ENCODE data around the gene GTF2F2. TPM values are rescaled to one million over a fixed set of nuclear protein-coding genes. Genes with fewer than 3 reads are reported as not detected.

Gene GTF2F2
- total and polyA plus RNA-seq, 2 experiments from 2014 or later: 15.5 to 21.3 TPM

GRCh38 chr13:45109102-45109720, 11.1 kb upstream of the GTF2F2 start:
- Histone ChIP-seq H3K4me3 (no peak overlapping the region), H3K9me3 (ENCODE audit: low read depth) (no peaks in the 10 kb centered on the region), H3K36me3 (no peaks in the 10 kb centered on the region), H3K27ac (no peak overlapping the region), H3K27me3 (no peaks in the 10 kb centered on the region), H3K4me1 (ENCODE audit: low read depth) (no peaks in the 10 kb centered on the region)
- TF ChIP-seq CTCF (IDR thresholded peaks at IDR 0.05; ENCODE audit: low read depth, low read length): no peak
- peak in 1 of 2 donors; percentile 46 for DNase-seq (ENCODE audit: low read depth in 1 of 2, low spot score in 1 of 2)

- Histone ChIP-seq H3K36me3 (no peaks in the 10 kb centered on the region), H3K4me3 (no peak overlapping the region), H3K9me3 (ENCODE audit: low read depth) (no peaks in the 10 kb centered on the region), H3K27ac (no peak overlapping the region), H3K4me1 (ENCODE audit: low read depth) (no peaks in the 10 kb centered on the region), H3K27me3 (no peaks in the 10 kb centered on the region)
- no peak for DNase-seq (ENCODE audit: low read depth in 1 of 2, low spot score in 1 of 2)
- TF ChIP-seq CTCF (IDR thresholded peaks at IDR 0.05; ENCODE audit: low read depth, low read length): no peak
These were observed 6.8 kb upstream of the GTF2F2 start for GRCh38 chr13:45113233-45114224.

- Histone ChIP-seq H3K9me3 (ENCODE audit: low read depth) (no peaks in the 10 kb centered on the region), H3K27me3 (no peaks in the 10 kb centered on the region), H3K4me1 (ENCODE audit: low read depth) (peaks cover 8% of the 10 kb centered on the region), H3K36me3 (no peaks in the 10 kb centered on the region), H3K4me3 (peak overlapping the region; percentile 95), H3K27ac (no peak overlapping the region)
- no peak for TF ChIP-seq CTCF (IDR thresholded peaks at IDR 0.05; ENCODE audit: low read depth, low read length)
- peak in 1 of 2 donors; percentile 78 for DNase-seq (ENCODE audit: low read depth in 1 of 2, low spot score in 1 of 2)
These were observed 780 bp upstream of the GTF2F2 start for GRCh38 chr13:45119469-45119990.

GRCh38 chr13:45120967-45121831, 889 bp downstream of the GTF2F2 start:
- DNase-seq (ENCODE audit: low read depth in 1 of 2, low spot score in 1 of 2): peak; percentile 15 to 40
- no peaks in the 10 kb centered on the region for H3K27me3 ChIP-seq
- H3K27ac ChIP-seq: peak overlapping the region; percentile 97
- TF ChIP-seq CTCF (IDR thresholded peaks at IDR 0.05; ENCODE audit: low read depth, low read length): peak; percentile 17
- H3K4me3 ChIP-seq: peak overlapping the region; percentile 95
- H3K36me3 ChIP-seq: no peaks in the 10 kb centered on the region
- H3K4me1 ChIP-seq (ENCODE audit: low read depth): peaks cover 8% of the 10 kb centered on the region
- H3K9me3 ChIP-seq (ENCODE audit: low read depth): no peaks in the 10 kb centered on the region

- DNase-seq (ENCODE audit: low read depth in 1 of 2, low spot score in 1 of 2): no peak
- Histone ChIP-seq H3K9me3 (ENCODE audit: low read depth) (no peaks in the 10 kb centered on the region), H3K4me3 (no peak overlapping the region), H3K27me3 (no peaks in the 10 kb centered on the region), H3K36me3 (no peaks in the 10 kb centered on the region), H3K27ac (no peak overlapping the region), H3K4me1 (ENCODE audit: low read depth) (peaks cover 8% of the 10 kb centered on the region)
- no peak for TF ChIP-seq CTCF (IDR thresholded peaks at IDR 0.05; ENCODE audit: low read depth, low read length)
These were observed 2.6 kb downstream of the GTF2F2 start for GRCh38 chr13:45122941-45123340.
